ENCODE results near the gene SSB. TPM values are rescaled to one million over a fixed set of nuclear protein-coding genes. Genes with fewer than 3 reads are reported as not detected.
A peak's percentile ranks its signal among the peaks of the same experiment; 100 is the strongest.

The SSB gene
- total and polyA plus RNA-seq, 2 of the 13 experiments (the other 11 are each of a cell fraction or from before 2014, with no cell fraction given) = 109 to 208 TPM

DNA sequence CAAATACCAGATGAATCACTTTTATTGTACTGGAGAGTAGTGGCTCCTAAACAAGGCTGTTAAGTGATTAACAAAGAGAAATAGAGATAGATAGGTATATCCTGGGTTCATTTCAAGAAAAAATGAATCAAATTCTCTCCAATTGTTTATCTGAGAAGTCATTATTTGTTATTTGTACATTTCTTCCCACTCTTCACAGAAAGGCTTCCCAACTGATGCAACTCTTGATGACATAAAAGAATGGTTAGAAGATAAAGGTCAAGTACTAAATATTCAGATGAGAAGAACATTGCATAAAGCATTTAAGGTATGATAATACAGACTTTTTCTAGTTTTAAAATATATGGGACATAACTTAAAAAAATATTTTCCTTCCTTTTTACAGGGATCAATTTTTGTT lies 7.9 kb downstream of the SSB start:
- Histone ChIP-seq H3K27me3 (ENCODE audit: control insufficient read depth in 1 of 2, insufficient read depth in 2 of 2, low read length in 2 of 2) (no peaks in the 10 kb centered on the region), H3K4me1 (ENCODE audit: insufficient read depth, low read length) (peaks cover 24% of the 10 kb centered on the region), H3K9ac (ENCODE audit: insufficient read depth, low read depth, low read length) (no peak overlapping the region), H3K27ac (ENCODE audit: extremely low read length, insufficient read depth, low read length) (no peak overlapping the region), H3K36me3 (replicated peaks in 1 of 2; ENCODE audit: control insufficient read depth in 1 of 2, insufficient read depth in 2 of 2, low read length in 2 of 2) (peaks cover 25 to 78% of the 10 kb centered on the region in 2 experiments), H2AFZ (ENCODE audit: low read length) (no peak overlapping the region), H3K4me3 (replicated peaks in 1 of 3; ENCODE audit: insufficient read depth in 1 of 3, low read depth in 2 of 3, low read length in 3 of 3) (no peak overlapping the region), H3K4me2 (ENCODE audit: low read depth, low read length) (no peak overlapping the region), H4K20me1 (ENCODE audit: insufficient read depth, low read length) (peaks cover 4% of the 10 kb centered on the region; the same call in 1 of the 2 replicates), H3K9me3 (ENCODE audit: low read length) (no peaks in the 10 kb centered on the region), H3K79me2 (ENCODE audit: insufficient read depth, low read length) (peaks cover 27% of the 10 kb centered on the region)
- POLR2A ChIA-PET = no interaction called here
- DNase-seq (ENCODE audit: low spot score) (no peak), FAIRE-seq (no peak), ATAC-seq (no peak)
- no TSS peak for BruUV-seq (replicated peaks)
- in situ Hi-C loops (cut with HindIII; ENCODE audit: extremely low pct_ligation_motif_present, low pct_unique_long_range_greater_than_20kb) (no loop called here), intact Hi-C loops (cut with micrococcal nuclease; ENCODE audit: unreplicated experiment) (no loop called here)
- TF ChIP-seq ZNF530 (CRISPR knock-in tag; IDR thresholded peaks at IDR 0.05; ENCODE audit: low read depth) = no peak
- TF ChIP-seq CREM (IDR thresholded peaks at IDR 0.05) = 0 out of 2 replicates have a peak, but pooled peaks have one; percentile 23
- no peak for TF ChIP-seq CREM (CRISPR knock-in tag; IDR thresholded peaks at IDR 0.05)
- no peak for TF ChIP-seq EEA1 (CRISPR knock-in tag; IDR thresholded peaks at IDR 0.05; ENCODE audit: borderline replicate concordance)
- CTCF ChIA-PET (ENCODE audit: low intra/inter-chr PET ratio, low total read pairs) = no interaction called here

- 96% methylated on average over 4 of the region's 4 CpGs for WGBS (ENCODE audit: low lambda C conversion rate)
- no TSS peak for BruUV-seq (replicated peaks)
- H3K4me1 ChIP-seq (ENCODE audit: insufficient read depth, low read length) = peaks cover 10% of the 10 kb centered on the region
- DNase-seq (ENCODE audit: low spot score) (no peak), FAIRE-seq (no peak), ATAC-seq (no peak)
- intact Hi-C loops (cut with micrococcal nuclease; ENCODE audit: unreplicated experiment) = no loop called here
- no peak overlapping the region for H3K27ac ChIP-seq (ENCODE audit: extremely low read length, insufficient read depth, low read length)
- no peaks in the 10 kb centered on the region for H3K9me3 ChIP-seq (ENCODE audit: low read length)
- ChIA-PET POLR2A (interaction anchor here (0.6 to 1.1 kb wide), 2 partner anchors 10 to 17 kb away, joined by 3 to 4 read pairs; partner anchors contain the start of gene SSB), CTCF (ENCODE audit: low intra/inter-chr PET ratio, low total read pairs) (no interaction called here)
- peaks cover 7% of the 10 kb centered on the region; the same call in 1 of the 2 replicates for H4K20me1 ChIP-seq (ENCODE audit: insufficient read depth, low read length)
- H3K79me2 ChIP-seq (ENCODE audit: insufficient read depth, low read length) = peaks cover 10% of the 10 kb centered on the region
- peaks cover 22 to 78% of the 10 kb centered on the region in 2 experiments for H3K36me3 ChIP-seq (replicated peaks in 1 of 2; ENCODE audit: control insufficient read depth in 1 of 2, insufficient read depth in 2 of 2, low read length in 2 of 2)
- in situ Hi-C loops (cut with HindIII; ENCODE audit: extremely low pct_ligation_motif_present, low pct_unique_long_range_greater_than_20kb) = no loop called here
- H3K9ac ChIP-seq (ENCODE audit: insufficient read depth, low read depth, low read length) = no peak overlapping the region
- no peak for TF ChIP-seq NBN (conservative IDR thresholded peaks at IDR 0.05)
- no peak for TF ChIP-seq PLSCR1 (CRISPR knock-in tag; IDR thresholded peaks at IDR 0.05; ENCODE audit: borderline replicate concordance)
- TF ChIP-seq SNAI1 (CRISPR knock-in tag; IDR thresholded peaks at IDR 0.05; ENCODE audit: borderline replicate concordance) = no peak
- TF ChIP-seq, protein P1, sequence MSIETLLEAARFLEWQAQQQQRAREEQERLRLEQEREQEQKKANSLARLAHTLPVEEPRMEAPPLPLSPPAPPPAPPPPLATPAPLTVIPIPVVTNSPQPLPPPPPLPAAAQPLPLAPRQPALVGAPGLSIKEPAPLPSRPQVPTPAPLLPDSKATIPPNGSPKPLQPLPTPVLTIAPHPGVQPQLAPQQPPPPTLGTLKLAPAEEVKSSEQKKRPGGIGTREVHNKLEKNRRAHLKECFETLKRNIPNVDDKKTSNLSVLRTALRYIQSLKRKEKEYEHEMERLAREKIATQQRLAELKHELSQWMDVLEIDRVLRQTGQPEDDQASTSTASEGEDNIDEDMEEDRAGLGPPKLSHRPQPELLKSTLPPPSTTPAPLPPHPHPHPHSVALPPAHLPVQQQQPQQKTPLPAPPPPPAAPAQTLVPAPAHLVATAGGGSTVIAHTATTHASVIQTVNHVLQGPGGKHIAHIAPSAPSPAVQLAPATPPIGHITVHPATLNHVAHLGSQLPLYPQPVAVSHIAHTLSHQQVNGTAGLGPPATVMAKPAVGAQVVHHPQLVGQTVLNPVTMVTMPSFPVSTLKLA (IDR thresholded peaks at IDR 0.05) = no peak
- TF ChIP-seq HOXA7 (CRISPR knock-in tag; IDR thresholded peaks at IDR 0.05) = no peak
- no peak for TF ChIP-seq ZNF207 (IDR thresholded peaks at IDR 0.05; ENCODE audit: borderline replicate concordance)
- TF ChIP-seq, protein P2, sequence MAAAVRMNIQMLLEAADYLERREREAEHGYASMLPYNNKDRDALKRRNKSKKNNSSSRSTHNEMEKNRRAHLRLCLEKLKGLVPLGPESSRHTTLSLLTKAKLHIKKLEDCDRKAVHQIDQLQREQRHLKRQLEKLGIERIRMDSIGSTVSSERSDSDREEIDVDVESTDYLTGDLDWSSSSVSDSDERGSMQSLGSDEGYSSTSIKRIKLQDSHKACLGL (CRISPR knock-in tag; IDR thresholded peaks at IDR 0.05) = no peak
- no peak for TF ChIP-seq ZNF75D (CRISPR knock-in tag; IDR thresholded peaks at IDR 0.05; ENCODE audit: borderline replicate concordance)
- no peak overlapping the region for H3K4me2 ChIP-seq (ENCODE audit: low read depth, low read length)
- H3K4me3 ChIP-seq (replicated peaks in 1 of 3; ENCODE audit: insufficient read depth in 1 of 3, low read depth in 2 of 3, low read length in 3 of 3) = no peak overlapping the region
- H2AFZ ChIP-seq (ENCODE audit: low read length) = no peak overlapping the region
- no peaks in the 10 kb centered on the region for H3K27me3 ChIP-seq (ENCODE audit: control insufficient read depth in 1 of 2, insufficient read depth in 2 of 2, low read length in 2 of 2)
These were observed 9.6 kb downstream of the SSB start for GRCh38 chr2:169808221-169808620.

Measured in HepG2 (cell line).